H1 (cell line): ENCODE results near the gene IFT122.

Experiments used
- CTCF ChIP-seq, 3 experiments: IDR thresholded peaks; 1 replicate in 2 of 3; 2 replicates in 1 of 3; pipeline versions ENCODE4 v1.5.1 to v1.6.1; 2011; ENCODE audit warnings: low read length in 3 of 3, mild to moderate bottlenecking in 3 of 3, inconsistent platforms in 2 of 3, low read depth in 1 of 3, moderate library complexity in 1 of 3; ENCODE audit not compliant: insufficient read depth in 1 of 3; ENCODE audit errors: control extremely low read depth in 1 of 3
- HDAC6 ChIP-seq: IDR thresholded peaks from one replicate; pipeline ENCODE4 v1.7.1; 2012; ENCODE audit warnings: low read depth, mild to moderate bottlenecking, inconsistent platforms, low read length, moderate library complexity
- KDM1A ChIP-seq: fragments of 200-600, 300-600 bp; sonication (generic); IDR thresholded peaks from 2 replicates; pipeline ENCODE4 v1.7.1; 2016; ENCODE audit warnings: mild to moderate bottlenecking, low read length, borderline replicate concordance
- RAD21 ChIP-seq, 2 experiments: IDR thresholded peaks in 1 of 2; conservative IDR thresholded peaks in 1 of 2; 2 replicates each; pipeline ENCODE4 v1.6.1; 2011; ENCODE audit warnings: low read depth in 2 of 2, low read length in 2 of 2, improper control_type of control experiment in 1 of 2, inconsistent platforms in 1 of 2, mild to moderate bottlenecking in 1 of 2, moderate library complexity in 1 of 2
- YY1 ChIP-seq: IDR thresholded peaks from 2 replicates; pipeline ENCODE4 v1.6.1; 2011; ENCODE audit warnings: low read depth, mild to moderate bottlenecking, low read length
- ZNF274 ChIP-seq: IDR thresholded peaks from 2 replicates; pipeline ENCODE4 v1.7.0; 2012; ENCODE audit warnings: low read length, borderline replicate concordance; ENCODE audit errors: extremely low read depth

GRCh38 chr3:129402616-129403015 is 37.4 kb upstream of the IFT122 start:
- TF ChIP-seq CTCF (IDR thresholded peaks at IDR 0.05; ENCODE audit: control extremely low read depth in 1 of 3, insufficient read depth in 1 of 3, low read depth in 1 of 3, low read length in 3 of 3) (no peak), KDM1A (no peak), HDAC6 (no peak), ZNF274 (no peak), RAD21 (IDR thresholded peaks at IDR 0.05 in 1 of 2, conservative IDR thresholded peaks at IDR 0.05 in 1 of 2; ENCODE audit: low read depth in 2 of 2, low read length in 2 of 2) (no peak), YY1 (no peak)
